ENCODE data around the gene OR2F1.

OR2F1 gene

GRCh38 chr7:144011458-144012230 is 57.0 kb downstream of the OR2F1 start:
- DNase-seq (ENCODE audit: low spot score in 2 of 2) (no peak), ATAC-seq (no peak)
- H3K9me3 Mint-ChIP-seq: peaks cover 3% of the 10 kb centered on the region
- no peaks in the 10 kb centered on the region for H3K4me1 Mint-ChIP-seq
- H3K36me3 Mint-ChIP-seq: no peaks in the 10 kb centered on the region
- no peak overlapping the region for H3K4me3 Mint-ChIP-seq
- H3K27ac Mint-ChIP-seq: no peak overlapping the region

All from stimulated activated effector memory CD8-positive, alpha-beta T cell treated with anti-CD3 and anti-CD28 coated beads, Interleukin-12 subunit alpha, Interleukin-12 subunit beta, amount 100 ng/mL, for 72 hours (primary cell).